PC-3 (cell line): ENCODE data around the gene PPFIBP2. TPM values are rescaled to one million over a fixed set of nuclear protein-coding genes. Genes with fewer than 3 reads are reported as not detected.

Experiments
- ATAC-seq: fragments of 200-7000 bp; cut with Tn5 transposase; 2 replicates; pipeline ENCODE4 v1.9.1; 2020; ENCODE audit warnings: mild to moderate bottlenecking, moderate library complexity
- BruUV-seq: library from RNA; stranded (reverse); fragments of 400-500 nt; replicated peaks from 2 replicates; lab custom pipeline; 2021; lab: Mats Ljungman, UMichigan
- CTCF ChIA-PET: fragments of 300-600 bp; sonication (Branson Sonifier 250); formaldehyde crosslinking; loops from one replicate; lab custom pipeline; 2022; ENCODE audit warnings: antibody characterized with exemption; lab: Charles Lee
- POLR2A ChIA-PET: fragments of 300-600 bp; sonication (Branson Sonifier 250); formaldehyde crosslinking; loops from one replicate; lab custom pipeline; 2022; ENCODE audit warnings: antibody characterized with exemption; ENCODE audit not compliant: unreplicated experiment; lab: Charles Lee
- DNase-seq: peaks from one replicate; pipeline ENCODE4 v3.0.0-alpha.2; 2015
- H2AFZ ChIP-seq: fragments of 300-600 bp; sonication (generic); 2 replicates; pipeline ENCODE4 v1.6.0; 2016; ENCODE audit warnings: antibody characterized with exemption, low read length
- H3F3A ChIP-seq: fragments of 300-600 bp; sonication (generic); one replicate; pipeline ENCODE4 v1.6.0; 2017; ENCODE audit warnings: antibody characterized with exemption, low read length, control low read depth, mild to moderate bottlenecking; ENCODE audit not compliant: unreplicated experiment
- H3K27ac ChIP-seq: fragments of 300-600 bp; sonication (generic); 2 replicates; pipeline ENCODE4 v1.5.1; 2016; ENCODE audit warnings: mild to moderate bottlenecking, low read length
- H3K27me3 ChIP-seq: fragments of 300-600 bp; sonication (generic); 2 replicates; pipeline ENCODE4 v1.6.1; 2016; ENCODE audit warnings: low read length, mixed read lengths
- H3K36me3 ChIP-seq: fragments of 300-600 bp; sonication (generic); 2 replicates; pipeline ENCODE4 v1.6.1; 2016; ENCODE audit warnings: low read depth, mixed run types, low read length, mixed read lengths
- H3K4me1 ChIP-seq: fragments of 300-600 bp; sonication (generic); 2 replicates; pipeline ENCODE4 v1.5.1; 2016; ENCODE audit warnings: low read length; ENCODE audit not compliant: insufficient read depth
- H3K4me2 ChIP-seq: fragments of 300-600 bp; sonication (generic); 2 replicates; pipeline ENCODE4 v1.6.0; 2016; ENCODE audit warnings: low read length
- H3K4me3 ChIP-seq: fragments of 300-600 bp; sonication (generic); 2 replicates; pipeline ENCODE4 v1.5.1; 2016; ENCODE audit warnings: mild to moderate bottlenecking, low read length, mixed read lengths
- H3K79me2 ChIP-seq: fragments of 300-600 bp; sonication (generic); 2 replicates; pipeline ENCODE4 v1.6.1; 2017; ENCODE audit warnings: low read length, mixed read lengths
- H3K9ac ChIP-seq: fragments of 300-600 bp; sonication (generic); 2 replicates; pipeline ENCODE4 v1.6.0; 2016; ENCODE audit warnings: mild to moderate bottlenecking, low read length
- H3K9me2 ChIP-seq: fragments of 300-600 bp; sonication (generic); replicated peaks from 2 replicates; pipeline ENCODE4 v1.6.1; 2016; ENCODE audit warnings: mixed run types, low read length, mixed read lengths
- H3K9me3 ChIP-seq: fragments of 300-600 bp; sonication (generic); 2 replicates; pipeline ENCODE4 v1.6.1; 2016; ENCODE audit warnings: low read length, mixed read lengths
- H4K20me1 ChIP-seq: fragments of 300-600 bp; sonication (generic); 2 replicates; pipeline ENCODE4 v1.6.1; 2016; ENCODE audit warnings: low read length, mixed read lengths
- EZH2 ChIP-seq: fragments of 300-600 bp; sonication (generic); IDR thresholded peaks from one replicate; pipeline ENCODE4 v1.6.1; 2017; ENCODE audit warnings: antibody characterized with exemption, mild to moderate bottlenecking, low read length; ENCODE audit not compliant: unreplicated experiment
- EZH2phosphoT487 ChIP-seq: fragments of 300-600 bp; sonication (generic); IDR thresholded peaks from 2 replicates; pipeline ENCODE4 v1.6.1; 2018; ENCODE audit warnings: mild to moderate bottlenecking, antibody characterized with exemption, low read length, borderline replicate concordance
- intact Hi-C: fragments of 100-400 bp; cut with micrococcal nuclease; formaldehyde crosslinking; loops from 2 replicates; pipeline ENCODE4 v1.9.0; 2023
- total RNA-seq: library from RNA; depleted of rRNA; stranded (reverse); fragments of >200 nt; gene quantifications from 2 replicates; pipeline ENCODE4 v1.2.3, GENCODE V29; 2014
- TF ChIP-seq, protein P1 (sequence below): fragments of 300-600 bp; sonication (generic); conservative IDR thresholded peaks from 2 replicates; pipeline ENCODE4 v1.5.1; 2017; ENCODE audit warnings: antibody characterized with exemption, low read depth, mild to moderate bottlenecking, low read length

Gene PPFIBP2
- total RNA-seq, 1 experiment from 2014 or later: 3.2 TPM

DNA sequence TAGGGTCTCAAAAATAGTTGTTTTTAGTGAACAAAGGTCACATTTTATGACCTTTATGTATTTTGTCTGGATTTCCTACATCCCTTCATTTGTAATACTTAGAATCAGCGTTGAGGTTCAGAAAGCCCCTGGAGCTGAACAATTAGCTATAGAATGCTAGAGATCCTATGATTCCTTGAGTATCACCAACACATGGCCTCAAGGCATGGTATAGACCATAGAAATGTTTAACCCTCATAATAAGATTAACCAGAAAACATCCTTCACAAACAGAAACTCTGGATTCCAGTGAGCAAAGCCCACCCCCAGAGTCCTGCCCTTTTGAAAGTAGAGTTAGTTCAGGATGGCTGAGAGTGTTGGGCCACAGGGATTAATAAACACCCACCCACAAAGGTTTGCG lies 82.2 kb downstream of the PPFIBP2 start:
- CTCF ChIA-PET: interaction anchor here (0.7 kb wide), 1 partner anchor 243 kb away, joined by 3 read pairs; no protein-coding TSS in a partner anchor
- Histone ChIP-seq H3K27ac (no peak overlapping the region), H3K9ac (no peak overlapping the region), H2AFZ (no peak overlapping the region), H3K36me3 (no peaks in the 10 kb centered on the region), H3K9me2 (no peaks in the 10 kb centered on the region), H3K79me2 (no peaks in the 10 kb centered on the region), H4K20me1 (no peaks in the 10 kb centered on the region), H3F3A (no peaks in the 10 kb centered on the region), H3K4me3 (no peak overlapping the region), H3K4me2 (no peak overlapping the region), H3K9me3 (no peaks in the 10 kb centered on the region), H3K27me3 (no peaks in the 10 kb centered on the region), H3K4me1 (peaks cover 35% of the 10 kb centered on the region)
- DNase-seq (no peak), ATAC-seq (no peak)
- BruUV-seq: no TSS peak
- intact Hi-C loops: no loop called here
- TF ChIP-seq EZH2: no peak
- POLR2A ChIA-PET: no interaction called here

DNA sequence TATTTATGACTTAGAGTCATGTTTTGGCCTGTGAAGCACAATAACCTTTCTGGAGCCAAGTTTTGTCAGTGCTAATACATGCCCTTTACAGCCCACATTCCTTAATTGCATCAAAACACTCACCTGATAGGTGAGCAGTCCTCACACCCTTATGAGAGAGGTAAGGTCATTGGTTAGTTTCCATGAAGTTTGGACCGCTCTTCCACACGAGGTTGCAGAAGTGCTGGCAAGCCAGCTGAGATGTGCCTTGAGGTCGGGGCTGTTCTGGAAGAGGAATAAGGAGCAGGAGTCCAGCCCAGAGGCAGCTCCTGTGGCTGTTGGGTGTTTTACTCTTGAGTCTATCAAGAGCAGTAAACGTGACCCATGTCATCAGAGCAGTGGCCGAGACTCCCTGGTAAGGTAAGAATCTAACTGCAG lies 83.2 kb downstream of the PPFIBP2 start:
- no peaks in the 10 kb centered on the region for H3F3A ChIP-seq
- no peaks in the 10 kb centered on the region for H3K36me3 ChIP-seq
- intact Hi-C loops: no loop called here
- H3K79me2 ChIP-seq: no peaks in the 10 kb centered on the region
- no peaks in the 10 kb centered on the region for H3K9me3 ChIP-seq
- peak overlapping the region; percentile 28; the same call in 1 of the 2 replicates for H3K27ac ChIP-seq
- peak overlapping the region; percentile 72 for H2AFZ ChIP-seq
- ATAC-seq (no peak), DNase-seq (peak; percentile 13)
- POLR2A ChIA-PET: no interaction called here
- peak overlapping the region; percentile 66 for H3K4me2 ChIP-seq
- no TSS peak for BruUV-seq
- CTCF ChIA-PET: no interaction called here
- TF ChIP-seq, protein P1, sequence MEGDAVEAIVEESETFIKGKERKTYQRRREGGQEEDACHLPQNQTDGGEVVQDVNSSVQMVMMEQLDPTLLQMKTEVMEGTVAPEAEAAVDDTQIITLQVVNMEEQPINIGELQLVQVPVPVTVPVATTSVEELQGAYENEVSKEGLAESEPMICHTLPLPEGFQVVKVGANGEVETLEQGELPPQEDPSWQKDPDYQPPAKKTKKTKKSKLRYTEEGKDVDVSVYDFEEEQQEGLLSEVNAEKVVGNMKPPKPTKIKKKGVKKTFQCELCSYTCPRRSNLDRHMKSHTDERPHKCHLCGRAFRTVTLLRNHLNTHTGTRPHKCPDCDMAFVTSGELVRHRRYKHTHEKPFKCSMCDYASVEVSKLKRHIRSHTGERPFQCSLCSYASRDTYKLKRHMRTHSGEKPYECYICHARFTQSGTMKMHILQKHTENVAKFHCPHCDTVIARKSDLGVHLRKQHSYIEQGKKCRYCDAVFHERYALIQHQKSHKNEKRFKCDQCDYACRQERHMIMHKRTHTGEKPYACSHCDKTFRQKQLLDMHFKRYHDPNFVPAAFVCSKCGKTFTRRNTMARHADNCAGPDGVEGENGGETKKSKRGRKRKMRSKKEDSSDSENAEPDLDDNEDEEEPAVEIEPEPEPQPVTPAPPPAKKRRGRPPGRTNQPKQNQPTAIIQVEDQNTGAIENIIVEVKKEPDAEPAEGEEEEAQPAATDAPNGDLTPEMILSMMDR: no peak
- TF ChIP-seq EZH2 (no peak), EZH2phosphoT487 (no peak)
- H3K4me3 ChIP-seq: peak overlapping the region; percentile 28; the same call in 1 of the 2 replicates
- peaks cover 38% of the 10 kb centered on the region for H3K4me1 ChIP-seq
- no peaks in the 10 kb centered on the region for H3K9me2 ChIP-seq
- H3K9ac ChIP-seq: no peak overlapping the region
- no peaks in the 10 kb centered on the region for H3K27me3 ChIP-seq
- H4K20me1 ChIP-seq: no peaks in the 10 kb centered on the region

DNA sequence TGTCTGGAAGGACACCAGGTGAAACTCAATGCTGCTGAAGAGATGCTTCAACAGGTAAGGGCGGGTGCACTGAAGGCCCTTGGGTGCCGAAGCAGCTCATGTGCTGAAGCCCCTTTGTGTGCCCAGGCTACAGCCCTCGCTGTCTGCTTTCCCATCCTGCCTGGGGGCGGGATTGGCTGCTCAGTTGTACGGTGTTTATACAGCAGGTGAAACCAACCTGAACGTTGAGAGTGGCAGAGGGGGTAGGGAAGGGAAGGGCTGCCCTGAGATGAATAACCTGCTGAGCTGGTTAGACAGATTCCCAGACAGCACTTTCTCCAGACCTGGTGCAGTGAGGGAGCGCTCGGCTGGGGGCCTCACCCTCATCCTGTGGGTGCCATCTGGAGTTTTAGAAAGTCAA lies 83.8 kb downstream of the PPFIBP2 start:
- ChIA-PET CTCF (no interaction called here), POLR2A (no interaction called here)
- Histone ChIP-seq H3K27me3 (no peaks in the 10 kb centered on the region), H2AFZ (peak overlapping the region; percentile 72), H3K9me3 (no peaks in the 10 kb centered on the region), H4K20me1 (no peaks in the 10 kb centered on the region), H3F3A (no peaks in the 10 kb centered on the region), H3K27ac (peak overlapping the region; percentile 28), H3K9me2 (no peaks in the 10 kb centered on the region), H3K36me3 (no peaks in the 10 kb centered on the region), H3K79me2 (no peaks in the 10 kb centered on the region), H3K4me3 (peak overlapping the region; percentile 28; the same call in 1 of the 2 replicates), H3K4me1 (peaks cover 38% of the 10 kb centered on the region), H3K4me2 (peak overlapping the region; percentile 66), H3K9ac (no peak overlapping the region)
- no TSS peak for BruUV-seq
- intact Hi-C loops: no loop called here
- DNase-seq: peak; percentile 83
- TF ChIP-seq EZH2phosphoT487 (no peak), EZH2 (no peak)
- TF ChIP-seq, protein P1: no peak
- ATAC-seq: peak; percentile 78
